Endothelial cell of umbilical vein (primary cell): ENCODE measurements around the gene SEPTIN7. TPM values are rescaled to one million over a fixed set of nuclear protein-coding genes. Genes with fewer than 3 reads are reported as not detected.
A peak's percentile ranks its signal among the peaks of the same experiment; 100 is the strongest.

Experiments
- BruUV-seq: library from RNA; stranded (reverse); fragments of 400-500 nt; replicated peaks from 2 replicates; lab custom pipeline; 2021; lab: Mats Ljungman, UMichigan
- CTCF ChIA-PET: fragments of 300-600, 350-600 bp; sonication (Branson Sonifier 250); formaldehyde crosslinking; loops from one replicate; lab custom pipeline; 2021; ENCODE audit warnings: antibody characterized with exemption, inconsistent platforms; lab: Charles Lee
- POLR2A ChIA-PET: fragments of 300-600, 350-600 bp; sonication (Branson Sonifier 250); formaldehyde crosslinking; loops from one replicate; lab custom pipeline; 2021; ENCODE audit warnings: antibody characterized with exemption, inconsistent platforms; lab: Charles Lee
- DNase-seq: peaks from one replicate; pipeline ENCODE4 v3.0.0-alpha.2; 2011; ENCODE audit warnings: low read depth, low spot score
- FAIRE-seq: peaks from 2 replicates; lab custom pipeline; 2011; peaks lifted over from hg19 to GRCh38; lab: Jason Lieb, UNC
- H2AFZ ChIP-seq: 2 replicates; pipeline ENCODE4 v1.6.0; 2012; ENCODE audit warnings: low read depth, low read length, control low read depth, inconsistent platforms
- H3K27ac ChIP-seq: 2 replicates; pipeline ENCODE4 v1.5.1; 2011; ENCODE audit warnings: low read depth, mild to moderate bottlenecking, control low read depth, low read length, moderate library complexity; ENCODE audit not compliant: insufficient read depth
- H3K27me3 ChIP-seq, 2 experiments: 2 replicates each; pipeline versions ENCODE4 v1.6.0 to v1.6.1; 2011; ENCODE audit warnings: low read length in 2 of 2, mixed read lengths in 1 of 2; ENCODE audit not compliant: control insufficient read depth in 2 of 2, insufficient read depth in 2 of 2
- H3K36me3 ChIP-seq, 2 experiments: 2 replicates in 1 of 2; 3 replicates in 1 of 2; pipeline ENCODE4 v1.5.1; 2011; ENCODE audit warnings: low read length in 2 of 2, mild to moderate bottlenecking in 1 of 2, moderate library complexity in 1 of 2; ENCODE audit not compliant: control insufficient read depth in 2 of 2, insufficient read depth in 2 of 2; ENCODE audit errors: extremely low read depth in 1 of 2
- H3K4me1 ChIP-seq: 3 replicates; pipeline ENCODE4 v1.5.1; 2011; ENCODE audit warnings: mild to moderate bottlenecking, low read length; ENCODE audit not compliant: control insufficient read depth, insufficient read depth; ENCODE audit errors: extremely low read depth
- H3K4me2 ChIP-seq: 2 replicates; pipeline ENCODE4 v1.6.1; 2011; ENCODE audit warnings: low read length, control low read depth, mixed read lengths; ENCODE audit not compliant: insufficient read depth
- H3K4me3 ChIP-seq, 3 experiments: fragments of 200-600 bp in 1 of 3; sonication (generic), shearing (Covaris generic) in 1 of 3; replicated peaks in 1 of 3; 2 replicates each; pipeline ENCODE4 v1.5.1; 2011 to 2016; ENCODE audit warnings: control low read depth in 3 of 3, low read length in 3 of 3, mild to moderate bottlenecking in 2 of 3, inconsistent platforms in 1 of 3, low read depth in 1 of 3, moderate library complexity in 1 of 3; ENCODE audit not compliant: insufficient read depth in 1 of 3
- H3K79me2 ChIP-seq: 2 replicates; pipeline ENCODE4 v1.6.0; 2012; ENCODE audit warnings: low read length, inconsistent platforms; ENCODE audit not compliant: control insufficient read depth, insufficient read depth
- H3K9ac ChIP-seq: replicated peaks from 2 replicates; pipeline ENCODE3; 2011; ENCODE audit warnings: low read length, control low read depth; ENCODE audit not compliant: insufficient read depth; ENCODE audit errors: extremely low read depth
- H3K9me1 ChIP-seq: replicated peaks from 3 replicates; pipeline ENCODE4 v1.6.0; 2011; ENCODE audit warnings: mild to moderate bottlenecking, low read length; ENCODE audit not compliant: control insufficient read depth, insufficient read depth; ENCODE audit errors: extremely low read depth
- H3K9me3 ChIP-seq: replicated peaks from 2 replicates; pipeline ENCODE4 v1.5.1; 2012; ENCODE audit warnings: low read length, inconsistent platforms; ENCODE audit not compliant: control insufficient read depth, insufficient read depth
- H4K20me1 ChIP-seq: replicated peaks from 2 replicates; pipeline ENCODE3; 2011; ENCODE audit warnings: mild to moderate bottlenecking, low read length; ENCODE audit not compliant: control insufficient read depth, insufficient read depth; ENCODE audit errors: extremely low read depth
- POLR2A ChIP-seq: IDR thresholded peaks from 2 replicates; pipeline ENCODE4 v1.6.1; 2012; ENCODE audit warnings: low read depth, mild to moderate bottlenecking, control low read depth, low read length
- dilution Hi-C: fragments of 300-500 bp; cut with MboI; formaldehyde crosslinking; loops from one replicate; pipeline ENCODE4 v1.15.0; 2019; ENCODE audit warnings: low sequenced_read_pairs; ENCODE audit not compliant: extremely low pct_ligation_motif_present
- intact Hi-C: fragments of 100-400 bp; cut with micrococcal nuclease; formaldehyde crosslinking; loops from one replicate; pipeline ENCODE4 v1.10.0; 2022
- polyA plus RNA-seq, 4 experiments: library from polyadenylated mRNA; depleted of rRNA in 3 of 4; stranded (reverse) in 3 of 4; unstranded in 1 of 4; fragments of >200 nt; gene quantifications; 2 replicates each; pipeline versions ENCODE4 v1.2.1 to v1.2.3, GENCODE V29; 2011 to 2012; ENCODE audit warnings: missing spikeins in 1 of 4
- total RNA-seq: library from RNA; stranded (reverse); gene quantifications from 2 replicates; pipeline ENCODE4 v1.2.3, GENCODE V29; 2021
- TF ChIP-seq, protein P1 (sequence below), 2 donors: IDR thresholded peaks; 1 replicate in 1 of 2; 2 replicates in 1 of 2; pipeline ENCODE4 v1.5.1; 2011; ENCODE audit warnings: low read length in 2 of 2, mild to moderate bottlenecking in 2 of 2, moderate library complexity in 2 of 2, control low read depth in 1 of 2, inconsistent platforms in 1 of 2, low read depth in 1 of 2; ENCODE audit not compliant: insufficient read depth in 1 of 2; ENCODE audit errors: extremely low read depth in 1 of 2

Gene SEPTIN7
- total and polyA plus RNA-seq, 2 donors (not counting 3 experiments of a cell fraction or from before 2014, with no cell fraction given): 73.6 to 228 TPM

DNA sequence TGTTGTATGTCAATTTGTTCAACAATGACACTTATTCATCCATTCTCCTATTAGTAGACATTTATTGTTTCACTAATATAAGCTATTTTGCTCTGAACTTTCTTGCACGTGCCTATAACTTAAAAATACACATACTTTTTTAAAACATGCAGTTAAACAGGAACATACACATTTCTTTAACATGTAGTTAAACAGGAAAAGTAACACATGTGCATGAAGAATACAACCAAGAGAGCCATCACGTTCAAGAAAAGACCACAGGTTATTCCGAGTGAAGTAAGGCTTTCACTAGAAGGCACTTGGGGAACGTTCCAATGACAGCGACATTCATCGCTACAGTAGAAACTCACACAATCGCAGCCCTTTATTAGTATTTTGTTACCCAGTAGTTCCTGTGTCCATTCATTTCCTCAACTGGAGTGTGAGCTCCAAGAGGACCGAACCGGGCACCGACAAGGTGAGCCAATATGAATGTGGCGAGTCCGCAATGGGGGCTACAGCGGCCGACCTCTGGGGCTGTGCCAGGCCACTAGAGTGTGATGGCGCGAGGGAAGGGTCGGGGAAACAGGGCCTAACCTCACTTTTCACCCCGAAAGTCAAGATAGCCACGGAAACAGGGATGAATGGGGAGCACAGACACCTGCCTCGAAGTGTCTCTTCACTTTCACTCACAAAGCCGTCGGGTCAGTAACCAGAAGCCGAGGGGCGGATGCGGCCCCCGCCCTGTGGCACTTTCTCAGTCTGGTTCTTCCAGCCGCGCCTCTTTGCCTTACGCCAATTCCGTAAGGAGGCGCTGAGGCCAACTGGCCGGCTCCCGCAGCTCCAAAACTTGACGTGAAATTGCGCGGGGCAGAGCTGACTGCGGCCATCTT, 775 bp upstream of the SEPTIN7 start:
- H3K27me3 ChIP-seq: no peaks in the 10 kb centered on the region
- H2AFZ ChIP-seq: peak overlapping the region; percentile 61
- ChIA-PET CTCF (interaction anchor here (1.3 to 4.5 kb wide), 8 partner anchors 81 to 492 kb away, joined by 3 to 38 read pairs (median 7); partner anchors contain the start of gene HERPUD2), POLR2A (interaction anchor here (0.7 to 2.2 kb wide), 5 partner anchors 8 to 105 kb away, joined by 3 to 14 read pairs (median 3); partner anchors contain the start of gene HERPUD2)
- no peaks in the 10 kb centered on the region for H3K9me3 ChIP-seq
- intact Hi-C loops: loop anchor here (1.0 to 10.0 kb wide), 7 partner anchors 8 to 237 kb away; partner anchors contain the start of gene HERPUD2
- TSS peak; percentile 86 for BruUV-seq
- H3K36me3 ChIP-seq: no peaks in the 10 kb centered on the region
- H3K4me2 ChIP-seq: peak overlapping the region; percentile 87
- FAIRE-seq: peak; percentile 89
- no peaks in the 10 kb centered on the region for H3K9me1 ChIP-seq
- TF ChIP-seq, protein P1, sequence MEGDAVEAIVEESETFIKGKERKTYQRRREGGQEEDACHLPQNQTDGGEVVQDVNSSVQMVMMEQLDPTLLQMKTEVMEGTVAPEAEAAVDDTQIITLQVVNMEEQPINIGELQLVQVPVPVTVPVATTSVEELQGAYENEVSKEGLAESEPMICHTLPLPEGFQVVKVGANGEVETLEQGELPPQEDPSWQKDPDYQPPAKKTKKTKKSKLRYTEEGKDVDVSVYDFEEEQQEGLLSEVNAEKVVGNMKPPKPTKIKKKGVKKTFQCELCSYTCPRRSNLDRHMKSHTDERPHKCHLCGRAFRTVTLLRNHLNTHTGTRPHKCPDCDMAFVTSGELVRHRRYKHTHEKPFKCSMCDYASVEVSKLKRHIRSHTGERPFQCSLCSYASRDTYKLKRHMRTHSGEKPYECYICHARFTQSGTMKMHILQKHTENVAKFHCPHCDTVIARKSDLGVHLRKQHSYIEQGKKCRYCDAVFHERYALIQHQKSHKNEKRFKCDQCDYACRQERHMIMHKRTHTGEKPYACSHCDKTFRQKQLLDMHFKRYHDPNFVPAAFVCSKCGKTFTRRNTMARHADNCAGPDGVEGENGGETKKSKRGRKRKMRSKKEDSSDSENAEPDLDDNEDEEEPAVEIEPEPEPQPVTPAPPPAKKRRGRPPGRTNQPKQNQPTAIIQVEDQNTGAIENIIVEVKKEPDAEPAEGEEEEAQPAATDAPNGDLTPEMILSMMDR (IDR thresholded peaks at IDR 0.05; ENCODE audit: extremely low read depth in 1 of 2, insufficient read depth in 1 of 2, low read depth in 1 of 2, low read length in 2 of 2): no peak
- peak; percentile 66 for TF ChIP-seq POLR2A
- peak overlapping the region; percentile 44 to 72 (median 55) for H3K4me3 ChIP-seq
- H3K27ac ChIP-seq: peak overlapping the region; percentile 87
- H4K20me1 ChIP-seq: peaks cover 12% of the 10 kb centered on the region
- dilution Hi-C loops: no loop called here
- peaks cover 36% of the 10 kb centered on the region for H3K79me2 ChIP-seq
- no peak for DNase-seq
- H3K9ac ChIP-seq: peak overlapping the region; percentile 94
- H3K4me1 ChIP-seq: peaks cover 20% of the 10 kb centered on the region
